Endothelial cell of umbilical vein (primary cell): ENCODE results near the gene PPHLN1.

Experiments
- EZH2 ChIP-seq: IDR thresholded peaks from 2 replicates; pipeline ENCODE4 v1.6.1; 2012; ENCODE audit warnings: borderline replicate concordance, low read depth, mild to moderate bottlenecking, moderate library complexity, low read length, inconsistent platforms; ENCODE audit not compliant: severe bottlenecking
- MAX ChIP-seq: IDR thresholded peaks from 2 replicates; pipeline ENCODE4 v1.6.1; 2011; ENCODE audit not compliant: insufficient read depth, insufficient read length
- POLR2A ChIP-seq: IDR thresholded peaks from 2 replicates; pipeline ENCODE4 v1.6.1; 2012; ENCODE audit warnings: low read depth, mild to moderate bottlenecking, control low read depth, low read length
- POLR2AphosphoS5 ChIP-seq: IDR thresholded peaks from 2 replicates; pipeline ENCODE4 v1.6.1; 2012; ENCODE audit warnings: low read depth, mild to moderate bottlenecking, control low read depth, low read length, moderate library complexity; ENCODE audit not compliant: insufficient read depth
- TF ChIP-seq, protein P1 (sequence below), 2 donors: IDR thresholded peaks; 1 replicate in 1 of 2; 2 replicates in 1 of 2; pipeline ENCODE4 v1.5.1; 2011; ENCODE audit warnings: low read length in 2 of 2, mild to moderate bottlenecking in 2 of 2, moderate library complexity in 2 of 2, control low read depth in 1 of 2, inconsistent platforms in 1 of 2, low read depth in 1 of 2; ENCODE audit not compliant: insufficient read depth in 1 of 2; ENCODE audit errors: extremely low read depth in 1 of 2

DNA sequence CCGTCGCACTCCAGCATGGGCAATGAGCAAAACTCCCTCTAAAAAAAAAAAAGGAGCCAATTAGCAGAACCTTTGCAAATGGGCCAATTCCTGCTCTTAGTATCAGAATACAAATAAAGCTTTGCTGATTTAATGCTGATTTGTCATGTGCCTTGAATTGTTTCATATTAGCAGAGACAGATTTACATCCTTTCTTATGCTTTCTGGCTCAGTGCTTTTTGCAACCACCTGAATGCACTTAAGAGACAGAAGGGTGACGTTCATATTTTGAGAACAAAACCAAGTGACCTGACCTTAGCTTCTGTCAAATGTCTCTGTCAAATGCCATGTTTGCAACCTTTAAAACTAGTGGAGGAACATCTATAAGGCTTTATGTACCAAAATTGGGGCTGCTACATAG is 44.1 kb upstream of the PPHLN1 start:
- TF ChIP-seq, protein P1, sequence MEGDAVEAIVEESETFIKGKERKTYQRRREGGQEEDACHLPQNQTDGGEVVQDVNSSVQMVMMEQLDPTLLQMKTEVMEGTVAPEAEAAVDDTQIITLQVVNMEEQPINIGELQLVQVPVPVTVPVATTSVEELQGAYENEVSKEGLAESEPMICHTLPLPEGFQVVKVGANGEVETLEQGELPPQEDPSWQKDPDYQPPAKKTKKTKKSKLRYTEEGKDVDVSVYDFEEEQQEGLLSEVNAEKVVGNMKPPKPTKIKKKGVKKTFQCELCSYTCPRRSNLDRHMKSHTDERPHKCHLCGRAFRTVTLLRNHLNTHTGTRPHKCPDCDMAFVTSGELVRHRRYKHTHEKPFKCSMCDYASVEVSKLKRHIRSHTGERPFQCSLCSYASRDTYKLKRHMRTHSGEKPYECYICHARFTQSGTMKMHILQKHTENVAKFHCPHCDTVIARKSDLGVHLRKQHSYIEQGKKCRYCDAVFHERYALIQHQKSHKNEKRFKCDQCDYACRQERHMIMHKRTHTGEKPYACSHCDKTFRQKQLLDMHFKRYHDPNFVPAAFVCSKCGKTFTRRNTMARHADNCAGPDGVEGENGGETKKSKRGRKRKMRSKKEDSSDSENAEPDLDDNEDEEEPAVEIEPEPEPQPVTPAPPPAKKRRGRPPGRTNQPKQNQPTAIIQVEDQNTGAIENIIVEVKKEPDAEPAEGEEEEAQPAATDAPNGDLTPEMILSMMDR (IDR thresholded peaks at IDR 0.05; ENCODE audit: extremely low read depth in 1 of 2, insufficient read depth in 1 of 2, low read depth in 1 of 2, low read length in 2 of 2): no peak
- TF ChIP-seq POLR2AphosphoS5 (no peak), EZH2 (no peak), POLR2A (no peak), MAX (no peak)
